Parathyroid adenoma (tissue), 2 donors: ENCODE results near the gene MORC1.

ENCODE experiments used
- H2AFZ ChIP-seq: fragments of 300-600 bp; sonication (generic); one replicate; pipeline ENCODE4 v1.7.0; 2017; ENCODE audit warnings: antibody characterized with exemption, mild to moderate bottlenecking
- H3K27ac ChIP-seq: fragments of 300-600 bp; sonication (generic); one replicate; pipeline ENCODE4 v1.7.0; 2017
- H3K27me3 ChIP-seq: fragments of 300-600 bp; sonication (generic); one replicate; pipeline ENCODE4 v1.7.0; 2017; ENCODE audit warnings: low read length; ENCODE audit not compliant: control insufficient read depth, insufficient read depth
- H3K36me3 ChIP-seq: fragments of 300-600 bp; sonication (generic); one replicate; pipeline ENCODE4 v1.7.0; 2017; ENCODE audit warnings: low read length; ENCODE audit not compliant: control insufficient read depth, insufficient read depth
- H3K4me1 ChIP-seq: fragments of 300-600 bp; sonication (generic); one replicate; pipeline ENCODE4 v1.7.0; 2017; ENCODE audit warnings: control low read depth
- H3K4me2 ChIP-seq: fragments of 300-600 bp; sonication (generic); one replicate; pipeline ENCODE4 v1.7.0; 2017; ENCODE audit warnings: low read length
- H3K4me3 ChIP-seq: fragments of 300-600 bp; sonication (generic); one replicate; pipeline ENCODE4 v1.7.0; 2017; ENCODE audit warnings: low read depth, low read length
- H3K79me2 ChIP-seq: fragments of 300-600 bp; sonication (generic); one replicate; pipeline ENCODE4 v1.7.0; 2017; ENCODE audit warnings: control low read depth
- H3K9ac ChIP-seq: fragments of 300-600 bp; sonication (generic); one replicate; pipeline ENCODE4 v1.7.0; 2017; ENCODE audit warnings: mild to moderate bottlenecking
- H3K9me3 ChIP-seq: fragments of 300-600 bp; sonication (generic); one replicate; pipeline ENCODE4 v1.7.0; 2017; ENCODE audit warnings: low read length; ENCODE audit not compliant: control insufficient read depth
- TF ChIP-seq, protein P1 (sequence below): fragments of 300-600 bp; sonication (generic); IDR thresholded peaks from one replicate; pipeline ENCODE4 v1.7.0; 2017; ENCODE audit warnings: antibody characterized with exemption, mild to moderate bottlenecking
- donor health status: primary hyperparathyroidism.

Gene MORC1

GRCh38 chr3:108946292-108947285 lies 171.3 kb downstream of the MORC1 start:
- H3K27ac ChIP-seq = no peak overlapping the region
- H3K4me2 ChIP-seq = no peak overlapping the region
- no peaks in the 10 kb centered on the region for H3K27me3 ChIP-seq
- no peak overlapping the region for H3K9ac ChIP-seq
- H2AFZ ChIP-seq = no peak overlapping the region
- TF ChIP-seq, protein P1, sequence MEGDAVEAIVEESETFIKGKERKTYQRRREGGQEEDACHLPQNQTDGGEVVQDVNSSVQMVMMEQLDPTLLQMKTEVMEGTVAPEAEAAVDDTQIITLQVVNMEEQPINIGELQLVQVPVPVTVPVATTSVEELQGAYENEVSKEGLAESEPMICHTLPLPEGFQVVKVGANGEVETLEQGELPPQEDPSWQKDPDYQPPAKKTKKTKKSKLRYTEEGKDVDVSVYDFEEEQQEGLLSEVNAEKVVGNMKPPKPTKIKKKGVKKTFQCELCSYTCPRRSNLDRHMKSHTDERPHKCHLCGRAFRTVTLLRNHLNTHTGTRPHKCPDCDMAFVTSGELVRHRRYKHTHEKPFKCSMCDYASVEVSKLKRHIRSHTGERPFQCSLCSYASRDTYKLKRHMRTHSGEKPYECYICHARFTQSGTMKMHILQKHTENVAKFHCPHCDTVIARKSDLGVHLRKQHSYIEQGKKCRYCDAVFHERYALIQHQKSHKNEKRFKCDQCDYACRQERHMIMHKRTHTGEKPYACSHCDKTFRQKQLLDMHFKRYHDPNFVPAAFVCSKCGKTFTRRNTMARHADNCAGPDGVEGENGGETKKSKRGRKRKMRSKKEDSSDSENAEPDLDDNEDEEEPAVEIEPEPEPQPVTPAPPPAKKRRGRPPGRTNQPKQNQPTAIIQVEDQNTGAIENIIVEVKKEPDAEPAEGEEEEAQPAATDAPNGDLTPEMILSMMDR = no peak
- H3K4me3 ChIP-seq = no peak overlapping the region
- no peaks in the 10 kb centered on the region for H3K9me3 ChIP-seq
- no peaks in the 10 kb centered on the region for H3K4me1 ChIP-seq
- no peaks in the 10 kb centered on the region for H3K36me3 ChIP-seq
- H3K79me2 ChIP-seq = no peaks in the 10 kb centered on the region

DNA sequence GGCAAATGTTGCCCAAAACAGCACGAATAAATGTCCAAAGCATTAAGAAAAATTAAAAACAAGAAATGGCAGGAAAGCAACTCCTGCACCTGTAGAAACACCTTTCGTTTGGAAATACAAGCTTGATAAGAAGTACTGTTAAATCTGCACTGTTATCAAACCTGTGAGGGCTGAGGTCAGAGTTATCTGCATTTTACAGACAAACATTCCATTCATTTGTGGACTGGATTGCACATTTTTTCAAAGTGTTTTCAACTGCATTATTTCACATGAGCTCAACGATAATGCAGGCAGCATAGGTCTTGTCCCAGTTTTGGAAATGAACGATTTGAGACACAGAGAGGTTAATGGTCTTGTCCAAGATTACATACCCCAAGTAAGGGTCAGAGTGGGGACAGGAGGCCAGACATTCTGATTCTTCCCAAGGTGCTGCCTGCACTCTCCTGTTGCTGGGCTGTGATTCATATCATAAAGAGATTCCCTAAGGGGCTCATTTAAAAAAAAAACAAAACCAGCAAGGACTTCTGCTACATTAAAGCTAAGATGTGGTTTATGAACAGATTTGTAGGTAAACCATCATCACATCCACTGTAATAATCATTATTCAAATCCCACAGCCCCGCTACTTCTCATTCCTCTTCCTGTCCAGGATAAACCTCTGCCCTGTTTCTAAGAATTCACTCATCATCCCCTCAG lies 177.2 kb downstream of the MORC1 start:
- Histone ChIP-seq H3K27ac (no peak overlapping the region), H3K36me3 (no peaks in the 10 kb centered on the region)
- TF ChIP-seq, protein P1 = no peak

GRCh38 chr3:108940166-108940565 lies 177.8 kb downstream of the MORC1 start:
- no peak overlapping the region for H3K4me2 ChIP-seq
- TF ChIP-seq, protein P1 = no peak
- no peaks in the 10 kb centered on the region for H3K4me1 ChIP-seq
- no peak overlapping the region for H3K9ac ChIP-seq
- H3K4me3 ChIP-seq = no peak overlapping the region
- H2AFZ ChIP-seq = no peak overlapping the region
- H3K27me3 ChIP-seq = no peaks in the 10 kb centered on the region
- no peak overlapping the region for H3K27ac ChIP-seq
- H3K36me3 ChIP-seq = no peaks in the 10 kb centered on the region
- H3K9me3 ChIP-seq = no peaks in the 10 kb centered on the region
- no peaks in the 10 kb centered on the region for H3K79me2 ChIP-seq

More for the DNA sequence above, 177.2 kb downstream of the MORC1 start:
- H2AFZ ChIP-seq = no peak overlapping the region
- H3K4me2 ChIP-seq = no peak overlapping the region
- no peak overlapping the region for H3K4me3 ChIP-seq
- no peaks in the 10 kb centered on the region for H3K79me2 ChIP-seq
- H3K9ac ChIP-seq = no peak overlapping the region
- no peaks in the 10 kb centered on the region for H3K4me1 ChIP-seq
- no peaks in the 10 kb centered on the region for H3K9me3 ChIP-seq
- H3K27me3 ChIP-seq = no peaks in the 10 kb centered on the region

DNA sequence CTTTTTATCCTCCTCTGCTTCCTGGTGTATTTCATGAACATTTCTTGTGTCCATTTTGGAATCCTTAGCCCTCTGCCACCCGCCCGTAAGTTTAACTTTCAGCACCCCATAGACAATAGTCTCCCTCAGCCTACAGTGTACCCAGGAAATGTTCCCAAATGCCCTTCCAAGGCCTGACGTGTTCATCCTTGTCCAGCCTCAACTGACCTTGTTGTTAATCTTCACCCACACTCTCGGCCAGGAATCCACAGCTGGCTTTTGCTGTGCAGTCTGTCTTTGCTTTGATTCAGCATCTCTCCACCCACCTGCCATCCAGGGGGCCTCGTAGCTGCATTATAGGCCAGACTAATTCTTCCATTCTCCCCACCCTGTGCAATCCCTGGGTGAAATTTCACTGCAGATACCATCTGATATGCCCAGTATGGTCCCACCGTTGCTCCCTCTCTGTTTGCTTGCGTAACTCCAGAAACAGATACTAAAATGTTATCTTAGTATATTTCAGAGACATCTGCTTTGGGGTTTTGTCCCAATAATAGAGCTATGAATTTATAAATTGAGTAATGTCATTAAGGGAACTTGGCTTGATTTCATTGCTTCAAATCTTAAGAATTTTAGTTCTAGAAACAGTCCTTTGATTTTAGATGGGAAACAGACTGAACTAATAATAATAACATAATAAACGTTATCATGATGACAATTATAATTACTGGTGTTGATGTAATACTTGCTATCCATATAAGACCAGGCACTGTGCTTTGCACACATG lies 180.8 kb downstream of the MORC1 start:
- no peak overlapping the region for H3K27ac ChIP-seq
- no peaks in the 10 kb centered on the region for H3K36me3 ChIP-seq
- TF ChIP-seq, protein P1 = no peak
- no peak overlapping the region for H3K4me2 ChIP-seq
- no peaks in the 10 kb centered on the region for H3K79me2 ChIP-seq
- no peaks in the 10 kb centered on the region for H3K9me3 ChIP-seq
- H3K27me3 ChIP-seq = no peaks in the 10 kb centered on the region
- H3K9ac ChIP-seq = no peak overlapping the region
- H3K4me3 ChIP-seq = no peak overlapping the region
- no peak overlapping the region for H2AFZ ChIP-seq
- H3K4me1 ChIP-seq = no peaks in the 10 kb centered on the region
